Measurements from ENCODE around the gene RUNDC1.

The RUNDC1 gene

GRCh38 chr17:43010667-43011308, 30.4 kb downstream of the RUNDC1 start:
- TF ChIP-seq CTCF (IDR thresholded peaks at IDR 0.05; ENCODE audit: low read depth, low read length), result no peak
- H3K4me3 ChIP-seq (ENCODE audit: low read depth, low read length), result no peak overlapping the region

- TF ChIP-seq CTCF (IDR thresholded peaks at IDR 0.05; ENCODE audit: low read depth, low read length), result no peak
- no peak overlapping the region for H3K4me3 ChIP-seq (ENCODE audit: low read depth, low read length)
These were observed 31.5 kb downstream of the RUNDC1 start for GRCh38 chr17:43011728-43012472.

GRCh38 chr17:43013296-43013695, 32.9 kb downstream of the RUNDC1 start:
- no peak for TF ChIP-seq CTCF (IDR thresholded peaks at IDR 0.05; ENCODE audit: low read depth, low read length)
- no peak overlapping the region for H3K4me3 ChIP-seq (ENCODE audit: low read depth, low read length)

GRCh38 chr17:43014020-43014648, 33.8 kb downstream of the RUNDC1 start:
- no peak for TF ChIP-seq CTCF (IDR thresholded peaks at IDR 0.05; ENCODE audit: low read depth, low read length)

GRCh38 chr17:43014649-43015542, 34.5 kb downstream of the RUNDC1 start:
- no peak overlapping the region for H3K4me3 ChIP-seq (ENCODE audit: low read depth, low read length)
- no peak for TF ChIP-seq CTCF (IDR thresholded peaks at IDR 0.05; ENCODE audit: low read depth, low read length)

More at GRCh38 chr17:43014020-43014648, 33.8 kb downstream of the RUNDC1 start:
- no peak overlapping the region for H3K4me3 ChIP-seq (ENCODE audit: low read depth, low read length)

GRCh38 chr17:43015579-43015978, 35.2 kb downstream of the RUNDC1 start:
- TF ChIP-seq CTCF (IDR thresholded peaks at IDR 0.05; ENCODE audit: low read depth, low read length), result no peak
- H3K4me3 ChIP-seq (ENCODE audit: low read depth, low read length), result no peak overlapping the region

Data from WI38 (cell line).